Lung (tissue), 12 donors: ENCODE data around the gene TBX3. TPM values are rescaled to one million over a fixed set of nuclear protein-coding genes. Genes with fewer than 3 reads are reported as not detected.
A peak's percentile ranks its signal among the peaks of the same experiment; 100 is the strongest.

Experiments used
- ATAC-seq: fragments of 200-7000 bp; cut with Tn5 transposase; one replicate; pipeline ENCODE4 v1.9.1; 2020; ENCODE audit warnings: moderate number of reproducible peaks; ENCODE audit not compliant: insufficient read depth, low FRiP score
- DNase-seq, 3 donors: peaks; one replicate each; pipeline ENCODE4 v3.0.0-alpha.2; 2013 to 2017
- H3K27ac ChIP-seq, 2 donors: one replicate each; pipeline ENCODE4 v1.5.1; 2013; ENCODE audit warnings: mild to moderate bottlenecking in 2 of 2, moderate library complexity in 2 of 2, control low read depth in 1 of 2, inconsistent platforms in 1 of 2, low read depth in 1 of 2, low read length in 1 of 2
- H3K27me3 ChIP-seq, 3 donors: one replicate each; pipeline ENCODE4 v1.5.1; 2013; ENCODE audit warnings: low read length in 2 of 3; ENCODE audit not compliant: control insufficient read depth in 3 of 3, insufficient read depth in 3 of 3
- H3K36me3 ChIP-seq, 4 donors: one replicate each; pipeline ENCODE4 v1.5.1; 2013; ENCODE audit warnings: low read length in 4 of 4, mild to moderate bottlenecking in 1 of 4, moderate library complexity in 1 of 4; ENCODE audit not compliant: control insufficient read depth in 4 of 4, insufficient read depth in 4 of 4
- H3K4me1 ChIP-seq, 5 donors: one replicate each; pipeline ENCODE4 v1.5.1; 2013; ENCODE audit warnings: low read length in 5 of 5, mild to moderate bottlenecking in 2 of 5, moderate library complexity in 1 of 5; ENCODE audit not compliant: control insufficient read depth in 5 of 5, insufficient read depth in 5 of 5
- H3K4me3 ChIP-seq: one replicate; pipeline ENCODE4 v1.5.1; 2013; ENCODE audit warnings: mild to moderate bottlenecking, control low read depth, moderate library complexity
- H3K9ac ChIP-seq, 2 donors: one replicate each; pipeline ENCODE4 v1.5.1; 2013; ENCODE audit warnings: low read length in 2 of 2, control low read depth in 1 of 2; ENCODE audit not compliant: insufficient read depth in 1 of 2
- H3K9me3 ChIP-seq, 4 donors: one replicate each; pipeline ENCODE4 v1.5.1; 2013; ENCODE audit warnings: low read length in 3 of 4, mild to moderate bottlenecking in 1 of 4, moderate library complexity in 1 of 4; ENCODE audit not compliant: control insufficient read depth in 4 of 4, insufficient read depth in 3 of 4
- CTCF ChIP-seq: IDR thresholded peaks from 2 replicates; pipeline ENCODE4 v1.5.1; 2012; ENCODE audit warnings: mild to moderate bottlenecking; ENCODE audit errors: control extremely low read depth, extremely low read depth
- whole genome bisulfite sequencing, 2 donors: extraction: QIAGEN DNeasy Blood & Tissue Kit; methylation state at CpG; one replicate each; pipeline ENCODE4 v1.1.7; 2013; 5-methylcytosine and 5-hydroxymethylcytosine counted together
- polyA plus RNA-seq, 2 donors: library from polyadenylated mRNA; stranded (reverse); fragments of 200-250 nt; gene quantifications; one replicate each; pipeline ENCODE4 v1.2.1, GENCODE V29; 2013
- total RNA-seq, 2 donors: library from RNA; depleted of rRNA in 1 of 2; stranded (reverse); fragments of >200 nt in 1 of 2; gene quantifications; one replicate each; pipeline ENCODE4 v1.2.1, GENCODE V29; 2014 to 2021
- donor health status: control.
- donor health status: control.
- donor health status: Bipolar disorder and iron deficiency.
- donor health status: healthy.
- donor health status: DM: yes; HTN: yes; CAD: no.

Gene TBX3
- total and polyA plus RNA-seq, 4 donors = 19.3 to 126 (median 39.6) TPM

- no peaks in the 10 kb centered on the region for H3K36me3 ChIP-seq
- H3K27me3 ChIP-seq = peaks cover 0 to 27% (median 16%) of the 10 kb centered on the region in 3 donors
- H3K4me3 ChIP-seq = no peak overlapping the region
- no peak overlapping the region for H3K27ac ChIP-seq
- 63 to 70% methylated on average over 3 of the region's 3 CpGs for WGBS, 2 donors
- peaks cover 0 to 20% (median 2%) of the 10 kb centered on the region in 5 donors for H3K4me1 ChIP-seq
- ATAC-seq (no peak), DNase-seq (peak in 1 of 3 donors; percentile 7)
- H3K9me3 ChIP-seq = peaks cover 0 to 3% (median 0%) of the 10 kb centered on the region in 4 donors
- H3K9ac ChIP-seq = no peak overlapping the region
- no peak for TF ChIP-seq CTCF
Observed at GRCh38 chr12:114704096-114704495, 20.1 kb upstream of the TBX3 start.

GRCh38 chr12:114703060-114703493, 19.1 kb upstream of the TBX3 start:
- Histone ChIP-seq H3K27ac (no peak overlapping the region), H3K27me3 (peaks cover 0 to 37% (median 18%) of the 10 kb centered on the region in 3 donors), H3K9ac (no peak overlapping the region), H3K4me3 (no peak overlapping the region), H3K4me1 (peaks cover 0 to 26% (median 2%) of the 10 kb centered on the region in 5 donors), H3K9me3 (peaks cover 0 to 3% (median 0%) of the 10 kb centered on the region in 4 donors), H3K36me3 (no peaks in the 10 kb centered on the region)
- ATAC-seq (no peak), DNase-seq (peak in 2 of 3 donors; percentile 48 to 61)
- no peak for TF ChIP-seq CTCF
- 13 to 21% methylated on average over 6 of the region's 6 CpGs for WGBS, 2 donors

- Histone ChIP-seq H3K4me3 (no peak overlapping the region), H3K27me3 (peaks cover 0 to 44% (median 22%) of the 10 kb centered on the region in 3 donors), H3K4me1 (peaks cover 0 to 26% (median 6%) of the 10 kb centered on the region in 5 donors), H3K9ac (no peak overlapping the region), H3K27ac (no peak overlapping the region), H3K9me3 (peaks cover 0 to 3% (median 0%) of the 10 kb centered on the region in 4 donors), H3K36me3 (no peaks in the 10 kb centered on the region)
- ATAC-seq = no peak
- no peak for TF ChIP-seq CTCF
- WGBS, 2 donors = 16 to 30% methylated on average over 10 of the region's 10 CpGs
- DNase-seq = no peak
Observed at GRCh38 chr12:114702462-114702861, 18.5 kb upstream of the TBX3 start.

GRCh38 chr12:114701553-114701952, 17.6 kb upstream of the TBX3 start:
- ATAC-seq (no peak), DNase-seq (no peak)
- no peak for TF ChIP-seq CTCF
- Histone ChIP-seq H3K27me3 (peaks cover 0 to 53% (median 31%) of the 10 kb centered on the region in 3 donors), H3K9me3 (peaks cover 0 to 3% (median 0%) of the 10 kb centered on the region in 4 donors), H3K4me1 (peaks cover 0 to 26% (median 6%) of the 10 kb centered on the region in 5 donors), H3K4me3 (no peak overlapping the region), H3K9ac (no peak overlapping the region), H3K27ac (no peak overlapping the region), H3K36me3 (no peaks in the 10 kb centered on the region)
- WGBS, 2 donors = 39 to 62% methylated on average over 1 of the region's 1 CpG
